Raji (cell line): Measurements from ENCODE around the gene GHR.

ENCODE experiments used
- POLR2A ChIP-seq: IDR thresholded peaks from 2 replicates; pipeline ENCODE4 v1.6.1; 2011; ENCODE audit warnings: low read depth, low read length, control low read depth; ENCODE audit not compliant: insufficient read depth

GHR gene

DNA sequence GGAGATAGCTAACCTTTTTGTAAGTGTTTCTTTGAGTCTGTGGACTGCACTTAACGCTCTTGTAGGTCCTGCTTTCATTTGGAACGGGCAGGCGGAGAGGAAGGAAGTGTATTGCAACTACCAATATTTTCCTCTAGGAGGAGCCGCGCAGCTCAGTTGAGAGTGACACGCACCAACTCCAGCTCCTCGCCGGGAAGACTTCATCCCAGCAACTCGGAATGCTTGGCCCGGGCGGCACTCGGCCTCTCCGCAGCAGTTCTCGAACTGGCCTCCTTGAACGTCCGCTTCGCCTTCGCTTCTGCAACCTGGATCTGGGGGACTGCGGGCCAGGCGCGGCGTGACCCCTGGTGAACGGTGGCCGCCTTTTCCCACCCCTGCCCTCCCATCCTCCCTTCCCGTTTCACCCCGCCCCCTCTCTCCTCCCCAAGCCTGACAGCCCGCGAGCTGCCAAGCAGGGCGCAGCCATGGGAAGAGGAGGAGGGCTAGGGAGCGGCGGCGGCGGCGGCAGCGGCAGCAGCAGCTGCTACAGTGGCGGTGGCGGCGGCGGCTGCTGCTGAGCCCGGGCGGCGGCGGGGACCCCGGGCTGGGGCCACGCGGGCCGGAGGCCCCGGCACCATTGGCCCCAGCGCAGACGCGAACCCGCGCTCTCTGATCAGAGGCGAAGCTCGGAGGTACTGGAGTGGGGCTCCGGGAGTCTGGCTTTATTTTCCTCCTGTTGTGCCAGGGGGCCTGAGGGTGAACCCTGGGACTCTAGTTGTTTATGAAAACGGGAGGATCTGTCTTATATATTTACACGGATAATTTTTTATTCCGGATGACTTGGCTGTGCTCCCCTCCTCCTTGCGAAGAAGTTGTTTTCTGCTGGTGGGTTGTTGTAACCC, at the start of gene GHR:
GHR (plus strand) TSS at position 155 of the 881 bp plus-strand sequence. CDS start 142,436 bp downstream, outside the sequence.
- TF ChIP-seq POLR2A: no peak

DNA sequence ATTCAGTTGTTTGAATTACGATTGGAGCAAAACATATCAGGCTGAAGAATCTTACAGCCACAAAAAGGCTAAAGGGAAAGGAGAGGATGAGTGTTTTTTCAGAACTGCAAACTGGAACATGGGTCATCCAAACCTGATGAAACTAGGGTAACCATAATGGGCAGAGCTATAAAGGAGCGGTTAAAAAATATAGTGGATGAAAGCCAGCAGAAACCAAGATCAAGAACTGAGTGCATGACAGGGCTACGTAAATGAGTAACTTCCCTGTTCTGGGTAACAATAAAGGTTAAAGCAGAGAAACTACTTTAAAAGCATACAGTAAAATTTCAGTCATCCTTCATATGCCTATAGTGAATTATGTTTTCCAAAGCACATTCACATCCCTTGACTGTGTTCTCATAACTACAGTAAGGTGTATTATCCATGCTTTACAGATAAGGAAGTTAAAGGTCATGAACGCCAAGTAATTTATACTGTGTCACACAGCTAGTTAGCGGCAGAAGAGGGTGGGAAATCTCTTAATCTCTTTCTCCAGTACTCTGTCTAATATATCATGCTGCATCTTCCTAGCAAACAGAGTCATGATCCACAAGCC, 48.5 kb upstream of the GHR start:
- no peak for TF ChIP-seq POLR2A

DNA sequence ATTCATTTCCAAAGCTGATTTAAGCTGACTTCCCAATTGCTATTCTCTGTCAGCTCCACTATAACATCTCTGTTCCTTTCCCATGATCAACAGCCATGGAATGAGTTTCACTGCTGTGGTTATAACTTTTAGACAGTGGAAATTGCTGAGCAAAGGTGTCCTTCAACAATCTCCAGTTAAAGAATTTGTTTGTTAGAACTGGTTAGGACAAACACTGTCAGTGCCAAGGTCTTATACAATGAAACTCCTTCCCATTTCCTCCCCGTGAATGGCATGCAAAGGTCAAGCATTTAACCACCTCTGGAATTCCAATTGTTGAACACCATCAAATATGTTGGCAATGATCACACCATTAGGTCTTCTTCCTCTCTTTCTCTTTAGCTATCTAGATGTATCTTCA, 45.7 kb upstream of the GHR start:
- no peak for TF ChIP-seq POLR2A

DNA sequence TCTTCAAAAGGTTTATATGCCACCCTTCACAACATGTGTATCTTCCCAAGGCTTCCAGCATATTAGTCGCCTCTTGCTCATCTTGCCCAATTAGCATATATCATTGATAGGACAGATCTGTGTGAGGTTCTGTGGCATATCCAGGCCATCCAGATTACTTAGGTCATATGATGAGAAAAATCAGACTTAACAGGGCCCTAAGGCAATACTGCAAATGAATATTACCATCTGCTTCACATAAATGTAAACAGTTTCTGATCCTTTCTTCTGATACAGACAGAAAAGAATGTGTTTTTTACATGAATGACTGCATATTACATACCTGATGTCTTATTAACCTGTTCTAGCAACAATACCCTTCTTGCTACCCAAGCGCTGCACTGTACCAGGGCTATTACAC, 41.3 kb upstream of the GHR start:
- TF ChIP-seq POLR2A: no peak

DNA sequence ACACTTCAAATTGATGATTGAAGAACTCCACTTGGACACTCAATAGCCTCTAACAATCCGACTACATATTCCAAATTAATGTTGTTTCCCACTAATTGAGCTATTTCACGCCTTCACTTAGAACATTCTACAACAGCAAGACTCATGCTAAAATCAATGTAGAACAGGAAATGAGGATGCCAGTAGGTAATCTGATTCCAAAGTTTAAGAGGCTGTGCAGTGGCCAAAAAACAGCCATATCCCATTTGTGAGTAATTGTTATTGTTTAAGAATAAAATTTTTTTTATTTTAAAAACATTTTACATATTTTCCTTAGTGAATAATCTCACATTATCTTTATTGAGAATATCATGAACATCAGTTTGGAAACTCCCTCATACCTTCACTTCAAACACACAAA, 35.7 kb upstream of the GHR start:
- TF ChIP-seq POLR2A: no peak

DNA sequence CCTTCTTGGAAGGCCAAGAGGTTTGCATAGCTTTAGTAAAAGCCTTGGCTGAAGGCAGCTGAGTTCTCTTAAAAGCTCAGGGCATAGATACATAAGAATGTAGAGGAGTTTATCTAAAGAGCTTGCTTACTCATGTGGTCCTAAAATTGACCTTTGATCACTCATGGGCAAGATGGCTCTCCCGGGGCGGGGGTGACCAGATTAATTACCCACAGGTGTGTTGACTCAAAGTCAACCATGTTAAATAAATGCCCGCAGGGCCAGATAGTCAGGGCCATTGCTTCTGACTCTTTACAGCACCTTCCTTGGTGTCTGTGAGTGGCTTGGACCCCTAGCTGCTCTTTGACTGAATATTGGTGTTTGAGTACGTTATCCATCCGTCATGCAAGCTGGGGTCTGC, 33.1 kb upstream of the GHR start:
- no peak for TF ChIP-seq POLR2A

DNA sequence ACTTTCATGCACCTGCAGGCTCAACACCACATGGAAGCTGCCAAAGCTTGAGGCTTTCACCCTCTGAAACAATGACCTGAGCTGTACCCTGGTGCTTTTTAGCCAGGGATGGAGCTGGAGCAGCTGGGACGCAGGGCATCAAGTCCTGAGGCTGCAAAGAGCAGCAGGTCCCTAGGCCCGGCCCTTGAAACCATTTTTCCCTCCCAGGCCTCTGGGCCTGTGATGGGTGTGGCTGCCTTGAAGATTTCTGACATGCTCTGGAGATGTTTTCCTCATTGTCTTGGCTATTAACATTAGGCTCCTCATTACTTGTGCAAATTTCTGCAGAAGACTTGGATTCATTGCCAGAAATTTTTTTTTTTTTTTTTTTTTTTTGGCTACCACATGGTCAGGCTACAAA, 30.3 kb upstream of the GHR start:
- no peak for TF ChIP-seq POLR2A

DNA sequence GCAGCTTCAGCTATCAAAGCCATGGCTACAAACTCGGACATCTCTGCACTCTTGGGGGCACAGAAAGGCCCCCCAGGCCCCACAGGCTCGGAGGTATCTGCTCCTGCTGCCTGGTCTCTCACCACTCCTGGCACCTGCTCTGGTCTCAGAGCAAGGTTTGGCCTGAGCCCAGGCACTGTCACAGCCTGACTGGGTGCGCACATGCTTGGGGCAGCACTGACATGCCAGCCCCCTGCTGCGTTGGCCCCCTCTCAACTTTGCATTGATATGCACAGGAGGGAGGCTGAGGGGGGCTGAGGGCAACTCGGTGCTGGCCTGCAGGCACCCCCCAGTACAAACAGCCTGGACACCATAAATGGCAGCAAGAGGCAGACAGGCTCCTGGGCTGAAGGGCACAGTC, 27.1 kb upstream of the GHR start:
- no peak for TF ChIP-seq POLR2A

DNA sequence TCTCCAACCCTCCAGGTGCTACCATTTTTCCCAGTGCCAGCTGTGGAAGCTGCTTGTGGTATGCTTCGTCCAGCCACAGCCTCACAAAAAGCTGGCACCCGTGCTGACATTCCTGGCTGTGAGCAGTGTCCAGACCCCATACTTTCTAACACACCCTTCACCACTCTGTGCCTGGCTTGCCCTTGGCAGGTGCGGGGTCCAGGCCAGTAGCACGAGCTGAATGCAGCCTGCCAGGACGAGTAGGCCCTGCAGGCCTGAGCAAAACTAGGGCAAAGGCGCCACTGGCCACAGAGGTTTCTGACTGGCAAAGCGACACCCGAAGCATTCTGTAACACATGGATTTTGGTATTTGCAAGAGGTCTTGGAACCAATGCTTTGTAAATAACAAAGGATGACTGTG, 26.0 kb upstream of the GHR start:
- TF ChIP-seq POLR2A: no peak

DNA sequence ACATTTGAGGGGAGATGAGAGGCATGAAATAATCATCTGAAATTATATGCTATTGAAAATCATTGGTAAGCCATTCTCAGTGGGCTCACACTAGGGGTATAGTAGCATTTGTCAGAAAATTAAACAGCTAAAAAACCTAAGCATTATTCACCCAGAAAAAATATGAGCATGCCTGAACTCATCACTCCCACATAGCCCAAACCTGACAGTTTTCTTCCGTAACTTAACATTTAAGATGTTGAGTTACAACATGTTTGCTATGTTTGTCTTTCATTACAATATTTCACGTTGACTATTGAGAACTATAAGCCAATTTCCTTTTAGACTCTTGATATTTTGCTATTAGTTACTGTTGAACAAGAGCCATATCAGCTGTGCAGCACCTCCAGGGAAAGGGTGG, 23.5 kb upstream of the GHR start:
- no peak for TF ChIP-seq POLR2A

DNA sequence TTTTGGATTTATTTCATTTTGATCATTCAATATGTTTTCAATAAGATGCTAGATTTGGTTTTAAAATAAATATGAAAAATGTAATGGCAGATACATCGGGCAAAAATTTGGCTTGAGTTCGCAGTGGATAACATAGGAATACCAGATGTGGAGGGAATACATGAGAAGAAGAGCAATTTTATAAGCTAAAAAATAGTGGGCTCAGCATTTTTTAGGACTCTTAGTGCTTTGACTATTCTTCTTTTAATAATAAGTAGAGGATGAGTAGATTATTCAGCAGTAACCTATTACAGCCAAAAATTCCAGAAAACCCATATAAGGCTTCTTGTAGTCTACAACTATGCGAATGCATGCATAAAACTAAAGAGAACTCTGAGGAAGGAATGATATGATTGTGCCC, 22.8 kb upstream of the GHR start:
- TF ChIP-seq POLR2A: no peak

DNA sequence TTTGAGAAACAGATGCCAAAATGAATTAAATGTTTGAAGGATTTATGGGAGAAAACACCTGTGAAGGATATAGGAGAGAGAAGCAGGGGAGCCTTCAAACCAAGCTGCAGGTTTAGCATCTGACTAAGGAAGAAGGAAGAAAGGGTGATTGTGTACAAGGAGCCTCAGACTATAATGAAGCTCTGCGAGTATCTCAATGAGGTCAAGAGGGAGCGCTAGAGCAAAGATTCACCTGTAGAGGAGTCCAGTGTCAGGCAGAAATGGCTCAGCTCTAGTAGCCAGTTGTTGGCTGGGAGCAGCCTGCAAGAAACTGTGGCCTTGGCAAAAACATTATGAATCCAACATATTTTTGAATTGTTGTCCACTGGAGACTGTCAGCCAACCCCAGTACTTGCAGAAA, 20.0 kb upstream of the GHR start:
- no peak for TF ChIP-seq POLR2A

DNA sequence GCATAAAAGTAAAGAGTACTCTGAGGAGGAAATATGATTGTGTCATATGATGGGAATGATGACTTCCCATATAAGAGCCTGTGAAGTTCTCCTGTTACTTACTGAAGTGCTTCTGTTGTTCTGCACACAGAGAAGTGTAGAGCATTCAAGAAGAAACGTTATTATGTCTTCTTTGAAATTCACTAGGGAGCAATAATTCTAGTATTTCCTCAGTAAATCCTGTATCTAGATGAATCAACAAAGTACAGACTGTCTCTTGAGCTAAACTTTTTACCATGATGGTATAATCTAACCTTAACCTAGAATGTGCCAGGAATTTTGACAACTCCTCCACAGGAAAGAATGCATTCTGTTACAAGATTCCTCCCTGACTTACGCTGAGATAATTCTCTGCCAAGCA, 18.9 kb upstream of the GHR start:
- TF ChIP-seq POLR2A: no peak

DNA sequence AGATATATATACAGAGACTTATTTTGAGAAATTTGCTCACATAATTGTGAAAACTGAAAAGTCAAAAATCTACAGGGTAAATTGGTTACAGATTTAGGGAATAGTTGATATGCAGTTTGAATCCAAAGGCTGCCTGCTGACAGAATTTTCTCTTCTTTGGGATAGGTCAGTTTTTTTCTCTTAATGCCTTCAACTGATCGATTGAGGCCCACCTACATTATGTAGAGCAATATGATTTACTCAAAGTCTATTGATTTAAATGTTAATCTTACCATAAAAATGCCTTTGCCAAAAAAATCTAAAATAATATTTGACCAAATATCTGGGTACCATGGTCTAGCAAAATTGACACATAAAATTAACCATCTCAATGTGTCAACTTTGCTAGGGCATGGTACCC, 3.9 kb upstream of the GHR start:
- TF ChIP-seq POLR2A: no peak

DNA sequence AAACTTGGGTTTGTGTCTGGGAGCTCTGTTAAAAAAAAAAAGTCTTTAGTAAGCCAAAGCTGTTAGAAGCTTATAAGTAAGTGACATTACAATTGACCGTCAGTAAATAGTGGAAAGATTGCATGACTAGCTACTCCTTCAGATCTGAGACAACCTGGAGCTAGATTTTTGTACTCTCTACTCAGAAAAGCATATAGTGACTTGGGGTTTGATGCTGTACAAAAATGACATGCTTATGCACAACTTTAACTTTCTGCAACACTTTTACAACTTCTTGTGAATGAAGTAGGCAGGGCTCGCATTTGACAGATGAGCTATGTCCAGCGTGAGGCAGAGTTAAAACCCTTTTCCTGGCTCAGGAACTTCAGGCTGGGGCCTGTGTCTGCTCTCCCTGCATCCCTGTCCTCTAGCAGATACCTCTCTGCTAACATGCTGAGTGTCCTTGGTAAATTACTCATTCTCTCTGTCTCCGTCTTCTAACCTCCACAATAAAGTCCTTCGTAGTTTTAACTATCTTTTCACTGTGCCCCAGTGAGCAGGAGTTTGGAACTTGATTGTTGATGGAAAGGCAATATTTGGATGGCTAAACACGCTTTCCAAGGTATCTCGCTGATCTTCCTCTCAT, 471 bp upstream of the GHR start:
- no peak for TF ChIP-seq POLR2A

DNA sequence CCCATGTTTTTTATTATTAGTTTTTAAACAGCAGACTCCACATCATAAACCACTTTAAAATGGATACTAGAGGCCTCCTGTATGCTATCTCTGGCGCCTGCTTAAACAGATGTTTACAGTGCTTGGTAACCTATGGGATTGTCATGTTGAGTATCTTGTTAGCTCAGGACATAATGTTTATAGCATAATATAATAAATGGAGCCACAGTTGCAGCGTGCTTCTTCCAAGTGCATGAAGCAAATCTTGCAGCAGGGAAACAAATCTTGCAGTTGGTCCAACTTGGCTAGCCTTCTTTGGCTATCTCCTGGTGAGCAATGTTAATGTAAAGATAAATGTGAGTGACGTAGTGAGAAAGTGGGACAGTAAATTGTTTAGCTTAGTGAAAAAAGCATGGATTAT, 2.8 kb downstream of the GHR start:
- no peak for TF ChIP-seq POLR2A
